T-helper 2 cell treated with Interferon-gamma antibody and Interleukin-4, amounts not matched to agents 100 ng/mL and 5 ng/mL, for 36 hours (primary cell): ENCODE results near the gene SP110. TPM values are rescaled to one million over a fixed set of nuclear protein-coding genes. Genes with fewer than 3 reads are reported as not detected.
"Not testable (repeated sequence)": the region's sequence is repeated elsewhere in the genome, so short reads cannot be mapped to it uniquely, and the experiment has no call there.

ENCODE experiments used
- intact Hi-C: fragments of 100-400 bp; cut with micrococcal nuclease; formaldehyde crosslinking; loops from one replicate; pipeline ENCODE4 v1.15.1; 2023
- total RNA-seq: library from RNA; stranded (reverse); gene quantifications from 2 replicates; pipeline ENCODE4 v1.2.3, GENCODE V29; 2022

The SP110 gene
- total RNA-seq: 129 and 131 TPM in 2 replicates

GRCh38 chr2:230219419-230220331 lies at the start of gene SP110:
Gene SP110 (minus strand): TSS chr2:230219984. CDS start chr2:230216927, 3,057 bp downstream.
- intact Hi-C loops: loop anchor here (2.0 to 10.0 kb wide), 7 partner anchors 33 to 578 kb away; partner anchors contain the start of gene SP100

- intact Hi-C loops: no loop called here
Observed at GRCh38 chr2:230268606-230269243, 48.9 kb upstream of the SP110 start.

- intact Hi-C loops: no loop called here
Observed at GRCh38 chr2:230267556-230267955, 47.8 kb upstream of the SP110 start.

DNA sequence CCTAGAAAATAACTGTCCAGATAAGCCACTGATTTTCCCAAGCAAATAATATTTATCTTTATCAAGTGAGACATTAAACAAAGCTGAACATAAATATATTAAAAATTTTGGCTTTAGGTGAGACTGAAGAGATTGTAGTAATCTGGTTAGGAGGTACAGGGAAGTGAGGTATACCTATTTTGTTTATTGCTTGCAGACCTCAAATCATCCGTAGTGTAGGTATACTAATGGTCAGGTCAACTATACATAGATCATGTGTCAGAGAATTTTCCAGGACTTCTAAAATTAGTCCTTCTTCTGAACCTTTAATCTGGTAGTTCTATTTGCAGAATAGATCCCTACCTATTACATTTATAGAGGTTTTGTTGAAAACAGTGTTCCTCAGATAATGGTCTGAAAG lies 47.3 kb upstream of the SP110 start:
- intact Hi-C loops: no loop called here

GRCh38 chr2:230266638-230267037 lies 46.9 kb upstream of the SP110 start:
- intact Hi-C loops: no loop called here

DNA sequence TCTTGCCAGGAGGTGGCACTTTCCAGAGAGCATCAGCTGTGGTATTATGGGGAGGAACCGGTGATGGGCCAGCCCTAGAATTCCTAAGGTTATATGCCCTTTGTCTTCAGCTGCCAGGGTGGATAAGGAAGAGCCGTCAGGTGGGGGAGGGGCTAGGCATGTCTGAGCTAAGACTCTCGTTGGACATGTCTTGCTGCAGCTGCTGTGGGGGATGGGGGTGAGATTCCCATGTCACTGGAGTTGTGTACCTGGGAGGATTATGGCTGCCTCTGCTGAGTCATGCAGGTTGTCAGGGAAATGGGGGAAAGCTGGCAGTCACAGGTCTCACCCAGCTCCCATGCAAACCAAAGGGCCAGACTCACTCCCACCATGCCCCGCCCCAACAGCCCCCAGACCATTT lies 45.2 kb upstream of the SP110 start:
- intact Hi-C loops: not testable (repeated sequence)

DNA sequence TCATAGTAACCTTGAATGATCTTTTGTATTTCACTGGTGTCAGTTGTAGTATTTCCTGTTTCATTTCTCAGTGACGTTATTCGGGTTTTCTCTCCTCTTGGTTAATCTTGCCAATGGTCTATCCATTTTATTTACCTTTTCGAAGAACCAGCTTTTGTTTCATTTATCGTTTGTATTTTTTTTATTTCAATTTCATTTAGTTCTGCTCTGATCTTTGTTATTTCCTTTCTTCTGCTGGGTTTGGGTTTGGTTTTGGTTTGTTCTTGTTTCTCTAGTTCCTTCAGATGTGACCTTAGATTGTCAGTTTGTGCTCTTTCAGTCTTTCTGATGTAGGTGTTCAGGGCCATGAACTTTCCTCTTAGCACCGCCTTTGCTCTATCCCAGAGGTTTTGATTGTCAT lies 42.5 kb upstream of the SP110 start:
- intact Hi-C loops: loop anchor here (1.0 to 2.0 kb wide), 3 partner anchors 35 to 57 kb away; partner anchors contain the start of gene SP110

- intact Hi-C loops: no loop called here
Observed at GRCh38 chr2:230258483-230258882, 38.7 kb upstream of the SP110 start.

DNA sequence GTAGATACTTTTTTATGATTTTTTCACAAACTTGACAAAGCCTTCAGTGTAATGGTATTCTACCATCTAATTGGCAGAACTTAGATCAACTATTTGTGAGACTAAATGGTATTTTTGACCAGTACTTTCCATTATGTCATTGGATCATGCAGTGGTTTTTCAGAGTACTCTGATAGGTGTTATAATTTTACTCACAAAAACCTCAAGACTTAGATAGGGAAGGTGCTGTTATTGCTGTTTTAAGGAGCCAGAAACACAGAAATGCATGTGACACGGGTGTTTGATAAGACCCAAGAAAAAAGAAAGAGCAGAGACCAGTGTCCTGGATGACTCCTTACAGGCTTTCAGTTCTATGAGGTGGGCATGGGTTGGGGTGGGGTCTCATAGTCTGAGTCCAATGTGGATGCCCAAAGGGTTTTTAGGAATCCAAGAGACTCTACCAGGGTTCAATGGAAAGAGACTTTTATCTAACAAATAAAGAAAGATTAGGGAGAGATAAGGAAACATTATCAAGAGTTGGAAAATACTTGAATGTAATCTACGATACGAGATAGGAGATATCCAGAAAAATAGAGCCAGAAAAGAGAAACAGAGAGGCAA lies 37.0 kb upstream of the SP110 start:
- intact Hi-C loops: no loop called here

DNA sequence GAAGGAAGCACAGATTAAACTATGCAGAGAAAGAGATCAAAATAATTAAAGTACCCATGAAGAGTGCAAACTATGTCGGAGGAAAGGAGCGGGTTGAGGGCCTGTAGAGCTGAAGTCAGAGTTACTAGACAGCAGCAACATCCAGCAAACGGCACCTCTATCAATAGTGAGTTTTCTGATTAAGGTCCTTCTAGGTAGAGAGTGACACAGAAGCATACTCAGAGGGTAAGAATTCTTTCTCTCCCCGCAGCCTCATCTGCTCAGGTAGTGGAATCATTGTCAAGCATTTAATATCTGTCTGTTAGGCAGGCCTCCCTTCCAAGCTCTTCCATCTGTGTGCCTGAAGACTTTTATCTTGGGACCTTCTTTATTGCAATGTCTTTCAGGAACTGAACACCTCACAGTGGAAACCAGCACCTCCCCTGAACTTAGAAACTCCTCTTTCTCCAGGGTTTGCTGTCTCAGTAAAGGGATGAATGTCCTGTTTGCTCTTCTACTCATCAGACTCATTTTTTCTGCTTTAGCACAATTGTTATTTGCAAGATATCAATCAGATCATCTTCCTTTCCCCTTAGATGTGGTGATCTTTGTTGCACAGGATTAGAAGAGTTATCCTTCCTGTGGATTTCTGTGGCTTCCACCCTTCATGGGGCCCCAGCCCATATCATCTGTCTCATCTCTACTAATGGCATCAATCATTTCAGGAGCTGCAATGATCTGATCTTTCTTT lies 34.5 kb upstream of the SP110 start:
- intact Hi-C loops: loop anchor here (1.0 to 5.0 kb wide), 5 partner anchors 28 to 157 kb away; partner anchors contain the start of genes SP110 and SP140L

DNA sequence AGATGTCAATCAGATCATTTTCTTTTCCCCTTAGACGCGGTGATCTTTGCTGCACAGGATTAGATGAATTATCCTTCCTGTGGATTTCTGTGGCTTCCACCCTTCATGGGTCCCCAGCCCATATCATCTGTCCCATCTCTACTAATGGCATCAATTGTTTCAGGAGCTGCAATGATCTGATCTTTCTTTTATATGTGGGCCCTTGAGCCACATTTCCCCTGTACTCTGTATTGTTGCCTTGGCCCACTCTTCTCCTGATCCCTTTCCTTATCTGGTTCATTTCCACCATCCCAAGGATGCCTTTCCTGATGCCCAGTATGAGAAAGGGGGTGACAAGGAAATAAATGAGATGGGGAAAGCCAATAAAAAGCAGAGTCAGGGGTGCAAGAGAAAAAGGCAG lies 30.4 kb upstream of the SP110 start:
- intact Hi-C loops: loop anchor here (5.0 kb wide), 1 partner anchor 33 kb away; the partner anchor contains the start of gene SP110

DNA sequence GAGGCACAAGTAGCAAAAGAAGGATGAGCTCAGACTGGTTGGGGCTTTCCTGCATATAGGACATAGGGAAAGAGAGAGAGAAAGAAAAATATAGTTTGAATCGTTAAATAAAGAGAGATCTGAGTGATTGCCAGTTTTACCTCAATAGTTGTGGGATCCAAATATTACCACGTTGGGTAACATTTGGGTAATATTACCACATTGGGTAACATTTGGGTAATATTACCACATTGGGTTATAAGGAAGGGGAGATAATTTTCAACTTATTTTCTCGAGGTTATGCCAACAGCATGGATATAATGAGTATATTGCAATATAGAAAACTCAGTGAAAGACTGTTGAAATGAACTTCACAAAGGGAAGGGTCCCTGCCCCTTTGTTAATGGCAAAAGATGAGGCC lies 26.4 kb upstream of the SP110 start:
- intact Hi-C loops: no loop called here

DNA sequence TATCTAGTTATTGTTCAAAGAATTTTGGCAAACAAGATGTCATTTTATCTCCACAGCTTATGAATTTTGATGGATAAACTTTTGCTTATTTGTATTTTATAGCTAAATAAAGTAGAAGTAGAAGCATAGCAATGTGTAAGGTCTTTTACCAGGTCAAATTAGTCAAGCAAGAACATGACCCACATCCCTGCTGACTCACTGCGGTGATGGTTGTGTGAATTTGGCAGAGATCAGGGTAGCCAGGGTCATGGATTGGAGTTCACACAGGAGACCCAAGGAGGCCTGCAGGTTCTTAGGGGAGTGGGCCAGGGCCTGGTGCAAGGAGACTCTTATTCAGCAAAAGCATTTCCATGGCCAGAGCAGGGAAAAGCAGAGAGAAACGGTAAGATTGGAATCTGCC lies 24.4 kb upstream of the SP110 start:
- intact Hi-C loops: no loop called here

DNA sequence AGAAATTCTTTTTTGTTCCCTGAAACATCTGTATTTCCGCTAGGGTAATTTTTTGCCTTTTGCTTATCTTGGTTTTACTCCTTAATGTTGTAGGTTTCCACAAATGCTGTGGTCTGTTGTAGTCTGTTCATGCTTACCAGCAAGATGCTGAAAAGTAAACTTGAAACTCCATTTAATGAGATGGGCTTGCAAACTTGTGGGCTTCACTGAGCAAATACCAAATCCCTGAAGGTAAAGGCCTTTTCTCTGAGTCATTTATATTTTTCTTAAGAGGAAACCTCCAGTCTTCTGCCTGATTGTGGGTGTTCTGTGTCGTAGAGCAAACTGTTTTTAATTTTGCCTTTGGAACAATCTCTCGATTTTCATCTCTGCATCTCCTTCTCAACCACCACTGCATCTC lies 15.1 kb upstream of the SP110 start:
- intact Hi-C loops: no loop called here

- intact Hi-C loops: no loop called here
Observed at GRCh38 chr2:230234122-230234722, 14.4 kb upstream of the SP110 start.

- intact Hi-C loops: no loop called here
Observed at GRCh38 chr2:230231251-230231650, 11.5 kb upstream of the SP110 start.

GRCh38 chr2:230230496-230231200 lies 10.9 kb upstream of the SP110 start:
- intact Hi-C loops: no loop called here

- intact Hi-C loops: no loop called here
Observed at GRCh38 chr2:230230087-230230486, 10.3 kb upstream of the SP110 start.

GRCh38 chr2:230227216-230227615 lies 7.4 kb upstream of the SP110 start:
- intact Hi-C loops: loop anchor here (2.0 to 10.0 kb wide), 6 partner anchors 28 to 485 kb away; partner anchors contain the start of genes CAB39, FBXO36 and TRIP12

DNA sequence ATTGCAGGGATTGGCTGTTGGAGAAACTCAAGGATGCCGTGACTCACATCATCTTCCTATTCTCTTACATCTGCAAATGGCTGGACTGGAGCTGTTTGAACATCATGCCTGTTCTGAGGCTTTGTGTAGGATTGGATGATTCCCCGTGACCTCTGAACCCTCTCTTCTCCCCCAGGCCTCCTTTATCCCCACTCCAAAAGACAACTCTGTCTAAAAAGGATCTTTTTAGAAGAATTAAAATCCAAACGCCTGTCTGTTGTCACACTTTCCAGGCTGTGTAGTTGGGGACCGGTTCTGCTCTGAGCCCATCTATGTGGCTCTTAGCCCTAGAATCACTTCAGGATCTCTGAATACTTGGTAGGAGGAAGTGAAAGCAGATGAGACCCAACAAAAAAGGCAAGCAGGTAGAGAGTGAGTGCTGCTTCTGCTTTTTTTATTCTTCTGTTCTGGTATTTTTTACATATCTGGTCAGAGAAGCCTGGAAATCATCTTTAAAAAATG lies 6.3 kb upstream of the SP110 start:
- intact Hi-C loops: loop anchor here (2.0 to 10.0 kb wide), 6 partner anchors 29 to 486 kb away; partner anchors contain the start of genes CAB39, FBXO36 and TRIP12
